Esophagus squamous epithelium (tissue), 5 donors: Measurements from ENCODE around the gene LENG8. TPM values are rescaled to one million over a fixed set of nuclear protein-coding genes. Genes with fewer than 3 reads are reported as not detected.

Experiments used
- DNase-seq: peaks from one replicate; lab custom pipeline; 2025; lab: John Stamatoyannopoulos, UW
- H3K27ac ChIP-seq, 4 donors: fragments of 200-600 bp; sonication (generic); one replicate each; pipeline ENCODE4 v1.5.1; 2016 to 2019; ENCODE audit warnings: mild to moderate bottlenecking in 1 of 4
- H3K27me3 ChIP-seq, 4 donors: fragments of 200-600 bp; sonication (generic); 1 replicate in 3 of 4; 2 replicates in 1 of 4; pipeline versions ENCODE4 v1.5.1 to v1.6.0; 2017 to 2021; ENCODE audit warnings: antibody characterized with exemption in 1 of 4
- H3K36me3 ChIP-seq, 3 donors: fragments of 200-600 bp; sonication (generic); one replicate each; pipeline ENCODE4 v1.5.1; 2016 to 2019
- H3K4me1 ChIP-seq, 3 donors: fragments of 200-600 bp; sonication (generic); one replicate each; pipeline ENCODE4 v1.5.1; 2017 to 2019
- H3K4me3 ChIP-seq, 4 donors: fragments of 200-600 bp; sonication (generic); 1 replicate in 3 of 4; 2 replicates in 1 of 4; pipeline ENCODE4 v1.5.1; 2016 to 2019; ENCODE audit warnings: mild to moderate bottlenecking in 2 of 4, moderate library complexity in 1 of 4
- H3K9me3 ChIP-seq, 3 donors: fragments of 200-600 bp; sonication (generic); one replicate each; pipeline ENCODE4 v1.5.1; 2016 to 2019
- POLR2A ChIP-seq, 4 donors: fragments of 450-650 bp; IDR thresholded peaks; one replicate each; pipeline ENCODE4 v1.6.1; 2017; ENCODE audit warnings: antibody characterized with exemption in 4 of 4, mild to moderate bottlenecking in 4 of 4, moderate library complexity in 3 of 4
- WGBS, 2 donors: methylation state at CpG; one replicate each; pipeline ENCODE4 v1.1.5; 2018; 5-methylcytosine and 5-hydroxymethylcytosine counted together
- intact Hi-C: fragments of 100-400 bp; cut with DNase I; formaldehyde crosslinking; loops from one replicate; pipeline ENCODE4 v1.15.0; 2022
- total RNA-seq, 4 donors: library from RNA; depleted of rRNA; stranded (reverse); fragments of >200 nt; gene quantifications; one replicate each; pipeline ENCODE4 v1.1.0, GENCODE V29; 2016
- TF ChIP-seq, protein P1 (sequence below), 6 experiments: fragments of 450-650 bp in 4 of 6; fragments of 200-600 bp in 2 of 6; sonication (generic) in 2 of 6; IDR thresholded peaks; one replicate each; pipeline ENCODE4 v1.5.1; 2016 to 2019; ENCODE audit warnings: antibody characterized with exemption in 6 of 6, mild to moderate bottlenecking in 4 of 6, moderate library complexity in 4 of 6
- donor health status: DM: yes; HTN: yes; CAD: no.

LENG8 gene
- total RNA-seq, 4 donors from 2014 or later: 22.9 to 95.2 (median 49.6) TPM

DNA sequence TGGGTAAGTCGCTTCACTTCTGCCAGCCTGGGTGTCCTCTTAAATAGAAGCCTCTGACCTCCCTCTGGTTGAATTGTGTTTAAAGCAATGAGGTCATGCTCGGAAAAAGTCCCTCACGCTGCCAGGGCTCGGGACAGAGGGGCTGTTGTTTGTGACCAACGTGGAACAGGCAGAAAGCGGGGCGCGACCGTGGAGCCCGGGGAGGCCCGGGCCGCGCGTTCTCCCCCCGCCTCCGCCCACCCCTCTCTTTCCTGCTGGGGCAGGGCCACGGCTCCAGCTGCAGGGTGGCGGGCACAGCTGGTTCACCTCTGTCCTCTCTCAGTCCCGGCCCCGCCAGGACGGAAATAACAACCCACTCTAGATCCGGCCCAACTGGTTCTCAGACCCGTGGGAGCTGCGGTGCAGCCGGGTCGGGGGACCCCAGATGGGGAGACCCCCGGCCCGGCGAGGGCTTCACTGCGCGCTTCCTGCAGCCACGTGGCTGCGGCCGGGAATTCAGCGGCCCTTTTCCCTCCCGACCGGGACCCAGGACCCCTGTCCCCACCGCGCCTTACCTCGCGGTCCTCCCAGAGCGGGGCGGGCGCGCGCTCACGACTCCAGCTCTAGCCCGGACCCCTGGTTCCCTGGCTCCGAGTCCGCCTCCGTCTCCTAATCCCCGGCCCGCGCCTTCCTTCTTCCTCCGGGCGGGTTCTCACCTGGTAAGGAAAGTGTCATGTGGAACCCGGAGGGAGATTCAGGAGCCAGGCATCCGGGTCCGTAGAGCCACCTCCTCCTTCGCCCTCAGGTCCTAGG is 22.2 kb downstream of the LENG8 start:
- WGBS, 2 donors: 2 to 22% methylated on average over 1 to 29 of the region's 60 CpGs
- H3K4me1 ChIP-seq: peaks cover 18 to 50% (median 26%) of the 10 kb centered on the region in 3 donors
- H3K36me3 ChIP-seq: no peaks in the 10 kb centered on the region
- TF ChIP-seq POLR2A (IDR thresholded peaks at IDR 0.05): no peak
- TF ChIP-seq, protein P1, sequence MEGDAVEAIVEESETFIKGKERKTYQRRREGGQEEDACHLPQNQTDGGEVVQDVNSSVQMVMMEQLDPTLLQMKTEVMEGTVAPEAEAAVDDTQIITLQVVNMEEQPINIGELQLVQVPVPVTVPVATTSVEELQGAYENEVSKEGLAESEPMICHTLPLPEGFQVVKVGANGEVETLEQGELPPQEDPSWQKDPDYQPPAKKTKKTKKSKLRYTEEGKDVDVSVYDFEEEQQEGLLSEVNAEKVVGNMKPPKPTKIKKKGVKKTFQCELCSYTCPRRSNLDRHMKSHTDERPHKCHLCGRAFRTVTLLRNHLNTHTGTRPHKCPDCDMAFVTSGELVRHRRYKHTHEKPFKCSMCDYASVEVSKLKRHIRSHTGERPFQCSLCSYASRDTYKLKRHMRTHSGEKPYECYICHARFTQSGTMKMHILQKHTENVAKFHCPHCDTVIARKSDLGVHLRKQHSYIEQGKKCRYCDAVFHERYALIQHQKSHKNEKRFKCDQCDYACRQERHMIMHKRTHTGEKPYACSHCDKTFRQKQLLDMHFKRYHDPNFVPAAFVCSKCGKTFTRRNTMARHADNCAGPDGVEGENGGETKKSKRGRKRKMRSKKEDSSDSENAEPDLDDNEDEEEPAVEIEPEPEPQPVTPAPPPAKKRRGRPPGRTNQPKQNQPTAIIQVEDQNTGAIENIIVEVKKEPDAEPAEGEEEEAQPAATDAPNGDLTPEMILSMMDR (IDR thresholded peaks at IDR 0.05): no peak
- DNase-seq: no peak
- intact Hi-C loops: no loop called here
- H3K9me3 ChIP-seq: no peaks in the 10 kb centered on the region
- H3K27ac ChIP-seq: peak overlapping the region; percentile 82 to 88 (median 84)
- H3K4me3 ChIP-seq: peak overlapping the region; percentile 56 to 72 (median 59)
- H3K27me3 ChIP-seq: peaks cover 0 to 38% (median 0%) of the 10 kb centered on the region in 4 donors

DNA sequence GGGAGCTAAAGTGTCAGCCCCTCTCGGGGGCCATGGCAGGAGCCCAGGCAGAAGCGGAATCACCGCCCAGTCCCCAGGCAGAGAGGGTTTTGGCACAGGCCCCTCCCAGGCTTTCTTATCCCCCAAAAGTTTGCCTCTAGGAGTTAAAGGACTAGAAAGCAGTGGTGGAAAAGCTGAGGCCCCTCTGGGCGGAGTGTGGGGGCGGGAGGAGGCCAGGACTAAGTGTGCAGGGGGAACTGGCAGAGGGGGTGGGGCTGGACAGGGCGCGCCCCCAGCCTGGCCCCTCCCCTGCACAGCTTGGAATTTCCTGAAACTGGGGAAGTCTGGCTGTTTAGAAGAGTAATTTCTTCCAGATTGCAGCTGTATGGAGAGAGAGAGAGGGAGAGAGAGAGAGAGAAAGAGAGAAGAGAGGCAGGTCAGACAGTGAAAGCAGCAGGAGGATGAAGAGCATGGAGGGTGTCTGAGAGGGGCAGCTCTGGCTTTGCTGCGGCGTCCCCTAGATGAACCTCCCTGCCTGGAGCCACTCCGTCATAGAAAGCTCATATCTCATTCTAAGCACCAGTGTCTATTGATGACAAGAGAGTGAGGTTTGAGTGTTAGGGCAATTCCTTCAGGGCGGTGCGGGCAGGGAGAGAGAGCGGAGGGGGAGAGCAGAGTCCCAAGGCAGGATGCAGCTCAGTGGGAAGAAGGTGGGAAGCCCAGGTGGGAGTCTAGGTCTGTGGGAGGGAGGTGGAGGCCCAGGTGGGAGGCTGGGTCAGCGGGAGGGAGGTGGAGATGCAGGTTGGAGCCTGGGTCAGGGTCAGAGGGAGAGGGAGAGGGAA is 24.3 kb downstream of the LENG8 start, which contains the start of gene CDC42EP5:
Gene CDC42EP5 (minus strand): TSS at position 226 of the 821 bp plus-strand sequence. CDS start 7,749 bp downstream, outside the sequence.
- Histone ChIP-seq H3K9me3 (no peaks in the 10 kb centered on the region), H3K36me3 (no peaks in the 10 kb centered on the region), H3K27me3 (peaks cover 0 to 46% (median 0%) of the 10 kb centered on the region in 4 donors), H3K4me3 (peak within 1 kb of the TSS; percentile 12 to 64 (median 46)), H3K27ac (peak within 1 kb of the TSS; percentile 59 to 87 (median 82)), H3K4me1 (peaks cover 18 to 50% (median 26%) of the 10 kb centered on the region in 3 donors)
- intact Hi-C loops: no loop called here
- 7 to 20% methylated on average over 7 to 12 of the region's 14 CpGs for WGBS, 2 donors
- TF ChIP-seq, protein P1 (IDR thresholded peaks at IDR 0.05): no peak
- TF ChIP-seq POLR2A (IDR thresholded peaks at IDR 0.05): peak in 1 of 4 donors; percentile 68
- DNase-seq: no peak

DNA sequence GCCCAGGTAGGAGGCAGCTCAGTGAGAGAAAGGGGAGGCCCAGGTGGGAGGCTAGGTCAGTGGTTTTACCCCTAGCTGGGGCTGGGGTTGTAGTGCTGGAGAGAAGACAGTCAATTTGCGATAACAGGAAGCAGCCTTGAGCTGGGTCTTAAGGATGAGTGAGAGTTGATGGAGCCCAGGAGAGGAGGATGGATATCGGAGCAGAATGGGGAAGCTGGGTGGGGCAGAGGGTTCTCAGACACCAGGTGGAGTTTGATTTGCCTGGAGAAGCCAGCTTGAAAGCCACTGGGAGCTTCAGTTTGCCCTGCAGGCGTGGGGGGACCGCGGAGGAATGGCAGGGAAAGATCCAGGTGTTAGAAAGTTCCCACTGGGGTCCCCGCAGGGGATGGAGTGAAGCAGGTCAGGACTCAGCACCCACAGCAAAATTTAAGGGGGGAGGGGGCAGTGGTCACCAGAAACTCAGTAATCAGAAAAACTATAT is 24.9 kb downstream of the LENG8 start:
- no peak for DNase-seq
- Histone ChIP-seq H3K27me3 (peaks cover 0 to 53% (median 0%) of the 10 kb centered on the region in 4 donors), H3K9me3 (no peaks in the 10 kb centered on the region), H3K27ac (peak overlapping the region; percentile 59 to 87 (median 82)), H3K4me3 (peak overlapping the region in 1 of 4 donors; percentile 64), H3K36me3 (no peaks in the 10 kb centered on the region), H3K4me1 (peaks cover 18 to 44% (median 26%) of the 10 kb centered on the region in 3 donors)
- intact Hi-C loops: no loop called here
- TF ChIP-seq, protein P1 (IDR thresholded peaks at IDR 0.05): no peak
- TF ChIP-seq POLR2A (IDR thresholded peaks at IDR 0.05): no peak
- WGBS, 2 donors: 60 to 65% methylated on average over 6 of the region's 6 CpGs

DNA sequence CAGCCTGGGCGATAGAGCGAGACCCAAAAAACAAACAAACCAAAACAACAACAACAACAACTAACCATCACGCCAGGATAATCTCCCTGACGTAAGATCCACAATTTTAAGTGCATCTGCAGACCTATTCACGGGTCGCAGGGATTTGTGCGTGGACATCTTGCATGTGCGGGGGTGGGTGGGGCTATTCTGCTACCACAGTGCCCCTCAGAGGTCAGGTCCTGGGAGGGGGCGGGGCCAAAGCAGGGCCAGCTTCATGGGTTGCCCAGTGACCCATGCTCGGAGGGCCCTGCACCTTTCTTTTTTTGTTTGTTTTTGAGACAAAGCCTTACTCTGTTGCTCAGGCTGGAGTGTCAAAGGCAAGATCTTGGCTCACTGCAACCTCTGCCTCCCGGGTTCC is 26.7 kb downstream of the LENG8 start:
- no peak for DNase-seq
- H3K27me3 ChIP-seq: peaks cover 0 to 54% (median 0%) of the 10 kb centered on the region in 4 donors
- intact Hi-C loops: no loop called here

More for the DNA sequence above, 26.7 kb downstream of the LENG8 start:
- 80 to 83% methylated on average over 9 to 10 of the region's 11 CpGs for WGBS, 2 donors
- H3K36me3 ChIP-seq: no peaks in the 10 kb centered on the region
- no peaks in the 10 kb centered on the region for H3K9me3 ChIP-seq
- TF ChIP-seq POLR2A (IDR thresholded peaks at IDR 0.05): no peak
- TF ChIP-seq, protein P1 (IDR thresholded peaks at IDR 0.05): no peak
- no peak overlapping the region for H3K4me3 ChIP-seq
- no peak overlapping the region for H3K27ac ChIP-seq
- H3K4me1 ChIP-seq: peaks cover 9 to 26% (median 12%) of the 10 kb centered on the region in 3 donors
